GM18498 (cell line): ENCODE results near the gene NPM3.
A peak's percentile ranks its signal among the peaks of the same experiment; 100 is the strongest.
"Not testable (repeated sequence)": the region's sequence is repeated elsewhere in the genome, so short reads cannot be mapped to it uniquely, and the experiment has no call there.

Source experiments
- ATAC-seq: cut with Tn5 transposase; IDR thresholded peaks from one replicate; pipeline ENCODE4 v1.9.1; 2021; ENCODE audit warnings: mild to moderate bottlenecking, moderate library complexity; ENCODE audit not compliant: unreplicated experiment

The NPM3 gene

GRCh38 chr10:101807158-101807557, 23.9 kb upstream of the NPM3 start:
- ATAC-seq = no peak

DNA sequence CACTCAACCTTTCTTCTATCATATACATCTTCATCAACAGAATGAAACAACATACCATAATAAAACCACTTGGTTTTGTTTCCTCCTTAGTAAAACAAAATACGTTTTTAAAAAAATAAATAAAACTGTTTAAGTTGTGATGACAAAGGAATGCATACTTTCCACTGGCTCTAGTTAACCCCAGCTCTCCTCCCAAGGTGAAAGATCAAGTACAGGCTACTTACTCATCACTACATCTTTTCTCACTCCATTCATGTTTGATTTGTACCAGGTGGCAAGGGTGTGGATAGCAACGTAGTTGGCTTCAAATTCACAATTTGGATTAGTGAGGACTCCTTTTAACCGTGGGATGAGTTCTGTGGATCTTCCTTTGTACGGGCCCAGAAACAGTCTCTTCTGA, 20.3 kb upstream of the NPM3 start:
- ATAC-seq = no peak

DNA sequence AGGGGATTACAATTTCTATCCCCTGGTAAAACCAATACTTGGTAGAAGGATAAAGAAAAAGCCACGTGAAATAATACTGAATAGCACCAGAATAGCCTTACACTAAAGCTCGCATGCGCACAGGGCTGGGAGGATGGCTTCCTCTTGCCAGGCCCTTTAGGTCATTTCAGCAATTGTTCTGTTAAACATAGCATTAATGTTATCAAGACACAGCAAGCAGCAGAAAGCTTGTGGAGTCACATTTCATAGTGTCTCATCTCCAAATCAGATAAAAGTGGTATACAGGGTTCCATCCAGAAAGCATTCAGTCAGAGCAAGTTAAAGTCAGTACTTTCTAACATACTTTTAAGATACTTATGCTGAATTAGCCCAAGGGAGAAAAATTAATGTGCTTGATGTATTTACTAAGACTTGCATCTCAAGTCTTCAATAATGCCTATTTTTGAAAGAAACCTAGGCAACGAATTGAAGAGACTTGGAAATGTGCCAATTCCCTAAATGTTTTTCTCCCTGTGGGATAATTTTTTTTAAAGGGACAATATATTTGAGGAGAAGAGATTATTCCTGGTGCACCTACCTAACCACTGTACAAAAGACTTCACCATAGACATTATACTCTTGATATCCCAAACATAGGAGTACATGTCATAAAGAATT, 14.3 kb upstream of the NPM3 start:
- no peak for ATAC-seq

GRCh38 chr10:101793526-101793925, 10.3 kb upstream of the NPM3 start:
- ATAC-seq = no peak

DNA sequence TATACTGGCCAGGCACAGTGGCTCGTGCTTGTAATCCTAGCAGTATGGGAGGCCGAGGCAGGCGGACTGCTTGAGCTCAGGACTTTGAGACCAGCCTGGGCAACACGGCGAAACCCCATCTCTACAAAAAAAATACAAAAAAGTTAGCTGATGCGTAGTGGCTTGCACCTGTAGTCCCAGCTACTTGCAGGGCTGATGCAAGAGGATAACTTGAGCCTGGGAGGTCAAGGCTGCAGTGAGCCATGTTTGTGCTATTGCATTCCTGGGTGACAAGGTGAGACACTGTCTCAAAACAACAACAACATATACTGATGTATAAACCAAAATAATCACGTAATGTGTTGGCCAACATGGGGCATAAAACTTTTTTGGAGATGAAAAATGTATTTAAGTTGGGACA, 6.4 kb upstream of the NPM3 start:
- no peak for ATAC-seq

- ATAC-seq = not testable (repeated sequence)
Measured at GRCh38 chr10:101789231-101789630, 6.0 kb upstream of the NPM3 start.

GRCh38 chr10:101785801-101786200, 2.6 kb upstream of the NPM3 start:
- ATAC-seq = no peak

DNA sequence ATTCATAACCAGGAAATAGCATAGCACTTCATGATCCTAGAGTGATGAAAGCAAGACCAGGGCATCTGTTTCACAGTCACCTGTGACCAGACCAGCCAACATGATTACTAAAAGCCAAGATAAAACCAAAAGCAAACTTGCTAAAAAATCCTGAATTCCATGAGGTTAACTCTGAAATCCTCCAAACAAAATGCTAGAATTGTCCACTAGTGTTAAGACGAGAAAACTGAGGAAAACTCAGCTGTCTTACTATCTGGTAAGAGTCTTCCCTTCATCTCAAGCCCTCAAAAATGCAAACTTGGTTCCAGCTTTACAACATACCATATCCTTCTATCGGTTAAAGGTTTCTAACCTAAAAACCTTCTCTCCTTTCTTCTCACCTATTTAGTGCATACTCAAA, 1.3 kb upstream of the NPM3 start:
- ATAC-seq = no peak

GRCh38 chr10:101783736-101784118, 481 bp upstream of the NPM3 start:
- no peak for ATAC-seq

DNA sequence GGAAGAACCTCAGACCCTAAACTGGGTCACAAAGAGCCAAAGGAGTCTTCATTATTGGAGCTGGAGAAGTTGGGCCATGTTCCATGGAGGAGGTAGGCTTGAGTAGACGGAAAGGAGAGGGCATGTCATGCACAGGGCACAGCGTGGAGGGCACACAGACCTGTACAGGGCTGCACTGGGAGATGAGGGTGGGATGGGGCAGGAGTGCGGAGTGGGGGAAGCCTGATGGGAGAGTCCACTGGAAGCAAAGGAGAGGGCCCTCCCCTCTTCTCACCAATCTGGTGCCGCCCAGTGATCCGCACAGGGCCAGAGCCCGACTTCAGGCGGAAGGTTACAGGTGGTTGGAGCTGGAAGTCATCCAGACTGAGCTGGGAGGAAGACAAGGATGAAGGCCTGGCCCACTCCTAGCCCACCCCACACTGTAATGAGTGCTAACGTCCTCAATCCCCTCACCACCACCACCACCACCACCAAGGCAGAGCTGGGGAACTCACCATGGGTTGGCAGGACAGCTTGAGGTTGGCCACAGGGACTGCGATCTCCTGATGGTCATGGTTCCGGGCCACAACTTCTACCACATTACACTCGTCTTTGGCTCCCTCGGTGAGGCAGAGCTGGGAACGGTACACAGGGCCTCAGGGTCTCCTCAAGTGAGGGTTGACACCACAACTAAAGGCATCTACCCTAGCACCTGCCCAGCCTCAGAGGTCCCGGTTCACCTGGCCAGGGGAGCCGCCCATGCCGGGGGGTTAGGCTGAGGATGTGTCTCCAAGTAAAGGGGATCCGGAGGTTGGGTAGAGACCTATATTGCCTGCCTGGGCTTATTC, 1.0 kb downstream of the NPM3 start:
- no peak for ATAC-seq

GRCh38 chr10:101781655-101781983, 1.6 kb downstream of the NPM3 start:
- ATAC-seq = no peak

DNA sequence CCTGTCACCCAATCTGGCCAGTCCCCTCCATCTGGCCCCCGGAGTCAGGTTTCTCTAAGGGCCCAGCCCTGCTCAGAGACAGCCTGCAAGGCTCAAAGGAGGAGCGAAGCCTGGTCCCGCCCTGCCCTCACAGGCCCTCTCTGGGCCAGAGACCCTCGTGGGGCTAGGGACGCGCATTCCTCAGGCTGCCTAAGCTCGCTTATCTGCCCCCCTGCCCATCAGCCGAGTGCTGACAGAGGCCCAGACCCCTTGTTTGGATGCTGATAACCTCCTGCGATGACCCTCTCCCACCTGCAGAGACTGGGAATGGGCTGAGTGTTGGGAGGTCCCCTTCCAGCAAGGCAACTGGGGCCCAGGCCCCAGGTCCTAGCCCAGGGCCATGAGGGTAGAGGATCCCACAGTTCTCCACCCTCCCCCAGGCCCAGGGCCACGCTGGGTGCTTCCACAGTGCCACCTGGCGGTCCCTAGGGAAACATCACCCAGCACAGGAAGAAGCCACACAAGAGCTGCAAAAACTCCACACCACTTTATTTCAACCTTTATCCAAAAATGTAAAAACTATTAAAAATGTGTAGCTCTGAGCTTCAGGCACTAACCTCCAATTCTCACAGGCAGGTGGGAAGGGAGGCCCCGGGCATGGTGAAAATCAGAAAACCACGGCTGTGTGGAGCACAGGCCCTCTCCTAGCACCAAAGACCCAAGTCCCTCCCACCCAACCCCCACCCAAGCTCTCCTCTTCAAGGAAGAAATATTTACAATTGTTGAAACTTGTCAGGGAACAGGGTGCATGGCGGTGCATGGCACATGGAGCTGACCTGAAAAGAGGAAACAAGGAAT, 2.2 kb downstream of the NPM3 start:
- peak; percentile 49 for ATAC-seq

GRCh38 chr10:101780187-101780817, 2.9 kb downstream of the NPM3 start:
- ATAC-seq = no peak

GRCh38 chr10:101779544-101780186, 3.6 kb downstream of the NPM3 start:
- peak; percentile 50 for ATAC-seq

DNA sequence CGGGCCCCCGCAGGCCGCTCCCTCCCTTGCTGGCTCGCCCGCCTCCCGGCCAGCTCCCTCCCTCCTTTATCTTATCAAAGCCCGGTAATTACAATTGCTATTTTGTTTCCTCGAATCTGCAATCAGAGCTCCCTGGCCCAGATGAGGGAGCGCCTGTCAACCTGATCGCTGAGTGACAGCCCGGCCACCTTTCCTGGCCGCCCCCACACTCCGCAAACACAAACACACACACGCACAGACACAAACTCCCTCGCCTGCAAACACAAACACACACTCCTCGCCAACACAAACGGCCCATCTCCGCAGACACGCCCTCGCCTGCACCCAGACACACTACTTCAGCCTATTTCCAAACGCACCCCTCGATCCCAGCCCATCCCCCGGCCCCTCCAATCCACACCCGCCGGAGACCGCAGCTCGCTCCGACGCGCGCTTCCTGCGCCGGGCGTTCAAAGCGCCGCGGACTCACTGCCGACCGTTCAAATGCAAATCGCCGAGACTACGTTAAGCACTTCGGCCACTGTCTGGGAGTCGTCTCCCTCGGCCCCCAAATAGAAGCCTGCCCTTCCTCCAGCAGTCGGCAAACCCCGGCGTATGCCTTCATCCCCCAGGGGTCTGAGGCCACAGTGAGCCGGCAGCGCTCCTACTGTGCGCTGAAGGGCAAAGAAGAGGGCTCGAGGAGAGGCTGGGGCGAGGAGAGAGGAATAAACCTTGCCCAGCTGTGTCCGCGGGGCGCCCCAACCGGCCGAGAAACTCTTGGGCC, 4.3 kb downstream of the NPM3 start:
- ATAC-seq = no peak

DNA sequence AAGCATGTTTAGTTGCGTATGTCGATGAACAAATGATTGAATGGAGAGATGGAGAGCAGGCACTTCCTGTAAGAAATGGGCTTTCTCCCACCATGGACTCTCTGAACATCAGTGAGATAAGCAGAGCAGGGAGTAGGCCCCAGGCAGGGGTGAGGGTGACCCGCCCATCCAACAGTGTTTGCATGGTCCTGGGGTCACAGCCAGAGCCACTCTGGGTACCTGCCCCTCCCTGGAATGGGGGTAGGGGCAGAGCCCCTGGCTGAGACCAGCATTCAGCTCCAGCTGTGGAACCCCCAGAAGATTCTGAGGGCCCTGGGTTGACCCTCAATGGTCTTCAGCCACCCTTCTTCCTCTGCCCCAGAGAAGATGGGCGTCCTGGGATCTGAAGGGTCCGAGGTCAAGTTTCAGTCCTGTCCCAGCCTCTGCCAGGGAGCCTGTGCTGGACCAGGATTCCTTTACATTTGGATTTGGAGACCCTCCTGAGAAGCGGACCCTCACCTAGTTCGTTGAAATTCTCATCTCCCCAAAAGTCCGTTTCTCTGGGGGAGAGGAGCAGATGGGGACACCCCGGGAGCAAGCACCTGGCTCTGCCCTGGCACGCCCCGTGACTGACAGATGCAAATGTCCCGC, 5.0 kb downstream of the NPM3 start:
- no peak for ATAC-seq

GRCh38 chr10:101777619-101778145, 5.6 kb downstream of the NPM3 start:
- ATAC-seq = no peak

DNA sequence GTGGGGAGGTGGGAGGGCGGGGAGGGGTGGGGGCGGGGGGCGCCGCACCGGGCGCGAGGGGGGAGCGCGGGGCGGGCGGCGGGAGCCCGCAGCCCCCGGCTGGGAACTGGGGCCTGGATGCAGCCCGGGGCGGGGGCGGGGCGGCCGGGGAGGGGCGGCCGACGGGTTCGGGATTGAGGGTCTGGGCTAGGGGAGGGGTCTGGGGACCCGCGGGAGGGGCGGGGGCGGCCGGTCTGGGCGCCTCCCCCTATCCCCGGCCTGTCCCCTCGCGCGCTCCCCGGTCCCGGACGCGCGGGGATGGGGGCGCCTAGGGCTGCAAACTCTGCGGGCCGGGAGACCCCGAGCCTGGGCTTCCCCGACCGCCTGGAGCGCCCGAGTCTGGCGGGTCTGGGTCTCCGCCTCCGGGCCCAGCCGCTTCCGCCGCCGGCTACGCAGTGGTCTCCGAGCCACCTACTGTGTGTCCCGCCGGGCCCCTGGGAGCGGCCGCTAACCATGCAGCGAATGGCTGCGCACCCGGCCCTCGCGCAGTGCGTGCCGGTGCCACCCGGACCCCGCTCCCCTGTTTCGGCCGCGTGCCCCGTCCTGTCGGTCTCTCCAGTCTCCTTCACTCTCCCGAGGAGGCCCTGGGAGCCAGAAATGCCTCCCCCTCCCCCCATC, 7.0 kb downstream of the NPM3 start:
- no peak for ATAC-seq
